ENCODE data around the gene PACS2. TPM values are rescaled to one million over a fixed set of nuclear protein-coding genes. Genes with fewer than 3 reads are reported as not detected.
A peak's percentile ranks its signal among the peaks of the same experiment; 100 is the strongest.

Gene PACS2
- total and polyA plus RNA-seq, 2 of the 8 experiments (the other 6 are each of a cell fraction or from before 2014, with no cell fraction given) = 38.0 to 62.8 TPM

- TF ChIP-seq GTF2F1 (IDR thresholded peaks at IDR 0.05; ENCODE audit: borderline replicate concordance, low read depth, low read length) = no peak
- TF ChIP-seq BCL11A (IDR thresholded peaks at IDR 0.05; ENCODE audit: low read depth in 2 of 2, low read length in 2 of 2) = no peak
- TF ChIP-seq POLR2AphosphoS5 (IDR thresholded peaks at IDR 0.05; ENCODE audit: low read depth, low read length) = no peak
- no peak for TF ChIP-seq MAFK (IDR thresholded peaks at IDR 0.05; ENCODE audit: low read depth, low read length)
- TF ChIP-seq YY1 (IDR thresholded peaks at IDR 0.05; ENCODE audit: low read depth, low read length) = no peak
- TF ChIP-seq RAD21 (IDR thresholded peaks at IDR 0.05 in 1 of 2, conservative IDR thresholded peaks at IDR 0.05 in 1 of 2; ENCODE audit: low read depth in 2 of 2, low read length in 2 of 2) = no peak
- peak; percentile 59 for TF ChIP-seq EZH2 (IDR thresholded peaks at IDR 0.05; ENCODE audit: low read depth, low read length, severe bottlenecking)
- no peak for TF ChIP-seq JUND (IDR thresholded peaks at IDR 0.05; ENCODE audit: low read length)
- no peak for TF ChIP-seq FOSL1 (IDR thresholded peaks at IDR 0.05; ENCODE audit: insufficient read depth, low read depth, low read length)
- no peak for TF ChIP-seq JUN (IDR thresholded peaks at IDR 0.05; ENCODE audit: low read depth, low read length)
- no peak for TF ChIP-seq HDAC6 (IDR thresholded peaks at IDR 0.05; ENCODE audit: low read depth, low read length)
- TF ChIP-seq SP4 (IDR thresholded peaks at IDR 0.05; ENCODE audit: low read length) = no peak
- TF ChIP-seq SAP30 (IDR thresholded peaks at IDR 0.05; ENCODE audit: insufficient read depth, insufficient replicate concordance, low read length) = no peak
Observed at GRCh38 chr14:105411017-105411941, 96.7 kb downstream of the PACS2 start (continued).

All from H1 (cell line).